PC-3 (cell line): ENCODE measurements around the gene SDK1.

Experiments used
- CTCF ChIP-seq: fragments of 300-600 bp; sonication (generic); conservative IDR thresholded peaks from 2 replicates; pipeline ENCODE4 v1.5.1; 2017; ENCODE audit warnings: antibody characterized with exemption, low read depth, mild to moderate bottlenecking, low read length
- EZH2 ChIP-seq: fragments of 300-600 bp; sonication (generic); IDR thresholded peaks from one replicate; pipeline ENCODE4 v1.6.1; 2017; ENCODE audit warnings: antibody characterized with exemption, mild to moderate bottlenecking, low read length; ENCODE audit not compliant: unreplicated experiment

- TF ChIP-seq CTCF (no peak), EZH2 (no peak)
Observed at GRCh38 chr7:3356173-3356572, 55.1 kb downstream of the SDK1 start.
